ENCODE data around the gene JADE3.
A peak's percentile ranks its signal among the peaks of the same experiment; 100 is the strongest.

Gene JADE3

GRCh38 chrX:47026198-47026597 is 114.0 kb downstream of the JADE3 start:
- DNase-seq (ENCODE audit: low read depth): no peak

GRCh38 chrX:47030339-47030738 is 118.1 kb downstream of the JADE3 start:
- DNase-seq (ENCODE audit: low read depth): peak; percentile 36

GRCh38 chrX:47047989-47048388 is 135.8 kb downstream of the JADE3 start:
- no peak for DNase-seq (ENCODE audit: low read depth)

GRCh38 chrX:47059142-47059874 is 147.1 kb downstream of the JADE3 start:
- DNase-seq (ENCODE audit: low read depth): no peak

- DNase-seq (ENCODE audit: low read depth): no peak
Measured at GRCh38 chrX:47060708-47061107, 148.5 kb downstream of the JADE3 start.

GRCh38 chrX:47061238-47061919 is 149.2 kb downstream of the JADE3 start:
- DNase-seq (ENCODE audit: low read depth): no peak

GRCh38 chrX:47063179-47063578 is 151.0 kb downstream of the JADE3 start:
- no peak for DNase-seq (ENCODE audit: low read depth)

- no peak for DNase-seq (ENCODE audit: low read depth)
Measured at GRCh38 chrX:47068214-47068613, 156.0 kb downstream of the JADE3 start.

GRCh38 chrX:47068720-47069119 is 156.5 kb downstream of the JADE3 start:
- DNase-seq (ENCODE audit: low read depth): no peak

GRCh38 chrX:47078129-47079043 is 166.2 kb downstream of the JADE3 start, which contains the start of gene RGN:
TSS of gene RGN (plus strand) at chrX:47078443. CDS start at chrX:47081145, 2,702 bp downstream.
- no peak for DNase-seq (ENCODE audit: low read depth)

GRCh38 chrX:47080215-47080914 is 168.1 kb downstream of the JADE3 start:
- DNase-seq (ENCODE audit: low read depth): no peak

GRCh38 chrX:47080915-47081236 is 168.7 kb downstream of the JADE3 start:
- no peak for DNase-seq (ENCODE audit: low read depth)

GRCh38 chrX:47091149-47091775 is 179.0 kb downstream of the JADE3 start:
- DNase-seq (ENCODE audit: low read depth): no peak

GRCh38 chrX:47093248-47093647 is 181.0 kb downstream of the JADE3 start:
- DNase-seq (ENCODE audit: low read depth): no peak

- DNase-seq (ENCODE audit: low read depth): no peak
Measured at GRCh38 chrX:47093860-47094259, 181.6 kb downstream of the JADE3 start.

GRCh38 chrX:47097018-47097417 is 184.8 kb downstream of the JADE3 start:
- no peak for DNase-seq (ENCODE audit: low read depth)

GRCh38 chrX:47098338-47099094 is 186.3 kb downstream of the JADE3 start:
- no peak for DNase-seq (ENCODE audit: low read depth)

- DNase-seq (ENCODE audit: low read depth): no peak
Measured at GRCh38 chrX:47101206-47101605, 189.0 kb downstream of the JADE3 start.

All from GM04504 (cell line).